GM18517 (cell line): ENCODE measurements around the gene PPP1R14D.

Experiments used
- ATAC-seq: cut with Tn5 transposase; IDR thresholded peaks from one replicate; pipeline ENCODE4 v1.9.1; 2021; ENCODE audit warnings: mild to moderate bottlenecking, moderate library complexity; ENCODE audit not compliant: unreplicated experiment

The PPP1R14D gene

DNA sequence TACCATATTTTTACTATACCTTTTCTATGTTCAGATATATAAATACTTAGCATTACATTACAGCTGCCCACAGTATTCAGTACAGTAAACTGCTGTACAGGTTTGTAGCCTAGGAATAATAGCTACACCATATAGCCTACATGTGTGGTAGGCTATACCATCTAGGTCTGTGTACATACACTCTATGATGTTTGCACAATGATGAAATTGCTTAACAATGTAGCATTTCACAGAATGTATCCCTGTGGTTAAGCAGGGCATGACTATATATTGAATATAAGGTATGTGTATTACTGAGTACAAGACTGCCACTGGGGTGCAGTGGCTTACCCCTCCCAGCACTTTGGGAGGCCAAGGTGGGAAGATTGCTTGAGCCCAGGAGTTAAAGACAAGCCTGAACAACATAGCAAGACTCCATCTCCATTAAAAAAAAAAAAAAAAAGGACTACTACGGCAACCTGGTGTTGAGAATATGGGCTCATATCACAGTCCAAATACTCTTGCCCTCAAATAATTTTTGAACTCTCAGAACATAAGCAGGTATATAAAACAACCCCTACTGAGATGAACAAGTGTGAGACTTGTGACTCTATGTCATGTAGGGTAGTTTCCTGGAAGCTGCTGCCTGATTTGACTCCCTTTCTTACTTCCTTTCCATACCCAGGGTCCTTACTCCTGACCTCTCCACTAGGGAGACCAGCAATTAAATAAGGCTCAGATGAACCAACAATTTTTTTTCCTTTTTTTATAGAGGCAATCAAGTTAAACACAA is 4.8 kb downstream of the PPP1R14D start:
- ATAC-seq: no peak

DNA sequence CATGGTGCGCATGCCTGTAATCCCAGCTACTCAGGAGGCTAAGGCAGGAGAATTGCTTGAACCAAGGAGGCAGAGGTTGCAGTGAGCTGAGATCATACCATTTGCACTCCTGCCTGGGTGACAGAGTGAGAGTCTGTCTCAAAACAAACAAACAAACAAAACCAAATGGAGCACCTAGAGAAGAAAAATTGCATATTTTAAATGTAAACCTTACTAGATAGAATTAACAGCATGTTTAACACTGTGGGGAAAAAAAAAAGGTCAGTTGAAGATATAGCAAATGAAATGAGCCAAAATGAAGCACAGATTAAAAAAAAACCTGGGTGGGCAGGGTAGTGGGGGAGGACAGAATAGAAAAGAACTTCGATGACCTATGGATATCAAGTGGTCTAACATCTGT is 7.3 kb downstream of the PPP1R14D start:
- no peak for ATAC-seq

DNA sequence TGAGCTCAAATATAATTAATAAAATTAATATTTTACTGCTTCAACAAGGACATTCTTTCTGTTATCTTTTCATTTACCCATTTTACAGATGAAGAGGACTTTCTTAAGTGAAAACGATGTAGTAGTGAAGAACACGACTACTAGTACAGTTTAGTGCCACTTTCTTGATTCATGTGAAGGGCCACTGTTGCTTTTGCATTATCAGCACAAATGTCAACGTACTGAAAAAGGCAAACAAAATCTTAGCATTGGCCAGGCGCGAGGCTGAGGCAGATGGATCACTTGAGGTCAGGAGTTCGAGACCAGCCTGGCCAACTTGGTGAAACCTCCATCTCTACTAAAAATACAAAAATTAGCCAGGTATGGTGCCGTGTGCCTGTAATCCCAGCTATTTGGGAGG is 9.5 kb downstream of the PPP1R14D start:
- ATAC-seq: no peak

DNA sequence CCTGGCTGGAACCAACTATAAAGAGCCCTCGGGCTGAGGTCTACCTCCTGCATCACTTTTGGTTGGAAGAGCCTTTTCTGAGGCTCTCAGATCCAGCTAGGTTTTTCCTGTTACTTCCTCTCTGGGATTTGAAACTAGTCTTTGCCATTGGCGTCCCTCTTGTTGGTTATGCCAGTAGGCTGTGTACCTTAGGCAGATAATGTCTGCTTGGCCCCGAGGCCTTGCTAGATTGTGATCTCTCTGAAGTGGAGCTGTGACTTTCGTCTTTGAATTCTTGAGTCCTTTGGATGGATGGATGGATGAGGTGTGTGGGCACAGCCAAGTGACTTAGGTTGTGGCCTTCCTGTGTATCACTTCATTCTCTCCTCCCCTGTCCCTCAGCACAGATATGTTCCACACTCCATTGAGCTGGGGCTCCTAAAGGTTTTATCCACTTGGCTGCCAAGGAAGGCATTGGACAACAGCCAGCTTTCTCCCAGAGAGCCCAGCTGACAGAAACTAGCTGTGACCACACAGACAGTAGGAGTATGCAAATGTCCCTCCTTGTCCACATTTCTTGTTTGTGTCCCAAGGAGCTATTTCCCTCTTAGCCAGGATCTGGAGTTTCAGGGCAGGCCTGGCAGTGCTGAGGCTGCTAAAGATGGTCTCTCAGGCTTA is 13.3 kb downstream of the PPP1R14D start:
- ATAC-seq: no peak

DNA sequence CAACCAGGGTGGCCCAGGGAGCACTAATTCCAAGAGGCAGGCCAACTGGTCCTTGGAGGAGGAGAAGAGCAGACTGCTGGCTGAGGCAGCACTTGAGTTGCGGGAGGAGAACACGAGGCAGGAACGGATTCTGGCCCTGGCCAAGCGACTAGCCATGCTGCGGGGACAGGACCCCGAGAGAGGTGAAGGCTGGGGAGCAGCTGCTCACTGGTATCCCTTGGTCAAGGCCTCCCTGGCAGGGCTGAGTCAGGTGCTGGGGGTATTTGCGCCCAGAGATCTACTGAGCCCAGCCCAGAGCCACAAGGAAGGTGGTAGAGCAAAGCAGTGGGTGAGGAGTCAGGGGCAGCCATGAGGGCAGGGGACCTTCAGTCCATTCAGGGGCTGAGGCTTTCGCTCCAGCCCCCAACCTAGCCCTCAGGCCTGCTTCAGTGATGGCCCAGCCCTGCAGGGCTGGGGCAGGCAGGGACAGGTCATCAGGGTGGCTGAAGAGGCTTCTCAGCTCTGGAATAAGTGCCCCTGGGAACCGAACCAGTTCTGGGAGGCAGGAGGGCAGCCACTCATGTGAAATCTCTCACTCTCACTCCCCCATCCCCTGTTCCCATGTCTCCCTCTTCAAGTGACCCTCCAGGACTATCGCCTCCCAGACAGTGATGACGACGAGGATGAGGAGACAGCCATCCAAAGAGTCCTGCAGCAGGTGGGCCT is 15.6 kb downstream of the PPP1R14D start:
- no peak for ATAC-seq

DNA sequence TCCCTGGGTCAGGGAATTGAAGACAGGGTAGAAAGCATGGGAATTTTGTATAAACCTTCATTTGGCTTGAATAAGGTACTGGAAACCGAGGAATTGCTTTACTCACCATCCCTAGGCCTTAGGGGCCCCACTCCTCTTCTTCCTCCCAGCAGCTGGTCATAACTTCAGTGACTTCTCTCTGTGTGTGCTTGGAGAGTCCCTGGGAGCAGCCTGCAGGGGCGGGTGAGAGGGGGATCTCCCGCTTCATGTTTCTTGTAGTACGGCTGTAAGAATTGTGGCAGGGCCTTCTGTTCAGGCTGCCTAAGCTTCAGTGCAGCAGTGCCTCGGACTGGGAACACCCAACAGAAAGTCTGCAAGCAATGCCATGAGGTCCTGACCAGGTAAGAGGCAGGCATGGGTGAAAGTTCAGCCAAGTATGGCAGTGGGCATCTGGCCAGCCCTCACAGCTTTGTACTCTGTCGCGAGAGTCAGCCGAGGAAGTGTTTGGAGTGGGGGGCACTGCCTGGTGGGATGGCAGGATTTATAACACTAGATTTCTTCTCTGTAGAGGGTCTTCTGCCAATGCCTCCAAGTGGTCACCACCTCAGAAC is 19.6 kb downstream of the PPP1R14D start:
- ATAC-seq: no peak

DNA sequence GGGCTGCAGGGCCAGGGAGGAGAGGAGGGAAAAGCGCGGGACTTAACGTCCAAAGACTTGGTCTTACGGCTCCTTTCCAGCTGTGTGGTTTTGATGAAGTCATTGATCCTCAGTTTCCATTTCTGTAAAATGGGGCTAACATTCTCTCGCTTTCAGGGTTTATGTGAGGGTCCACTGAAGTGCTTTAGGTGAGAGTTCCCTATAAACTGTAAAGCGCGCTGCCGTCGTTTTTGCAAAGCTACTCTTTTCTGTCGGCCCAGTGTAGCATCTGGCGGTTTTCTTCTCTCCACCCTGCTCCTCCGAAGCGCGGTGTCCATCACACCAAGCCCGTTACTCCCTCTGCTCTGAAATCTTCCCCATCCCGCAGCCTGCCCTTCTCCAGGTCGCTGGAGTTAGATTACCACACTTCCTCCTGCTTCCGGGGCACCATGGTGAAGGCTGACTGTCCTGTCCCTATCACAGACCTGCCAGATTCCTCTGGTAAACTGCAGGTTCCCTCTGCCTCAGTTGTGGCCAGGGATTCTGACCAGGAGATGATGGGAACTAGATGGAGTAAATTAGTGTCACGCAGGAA is 20.5 kb downstream of the PPP1R14D start:
- peak; percentile 2 for ATAC-seq

DNA sequence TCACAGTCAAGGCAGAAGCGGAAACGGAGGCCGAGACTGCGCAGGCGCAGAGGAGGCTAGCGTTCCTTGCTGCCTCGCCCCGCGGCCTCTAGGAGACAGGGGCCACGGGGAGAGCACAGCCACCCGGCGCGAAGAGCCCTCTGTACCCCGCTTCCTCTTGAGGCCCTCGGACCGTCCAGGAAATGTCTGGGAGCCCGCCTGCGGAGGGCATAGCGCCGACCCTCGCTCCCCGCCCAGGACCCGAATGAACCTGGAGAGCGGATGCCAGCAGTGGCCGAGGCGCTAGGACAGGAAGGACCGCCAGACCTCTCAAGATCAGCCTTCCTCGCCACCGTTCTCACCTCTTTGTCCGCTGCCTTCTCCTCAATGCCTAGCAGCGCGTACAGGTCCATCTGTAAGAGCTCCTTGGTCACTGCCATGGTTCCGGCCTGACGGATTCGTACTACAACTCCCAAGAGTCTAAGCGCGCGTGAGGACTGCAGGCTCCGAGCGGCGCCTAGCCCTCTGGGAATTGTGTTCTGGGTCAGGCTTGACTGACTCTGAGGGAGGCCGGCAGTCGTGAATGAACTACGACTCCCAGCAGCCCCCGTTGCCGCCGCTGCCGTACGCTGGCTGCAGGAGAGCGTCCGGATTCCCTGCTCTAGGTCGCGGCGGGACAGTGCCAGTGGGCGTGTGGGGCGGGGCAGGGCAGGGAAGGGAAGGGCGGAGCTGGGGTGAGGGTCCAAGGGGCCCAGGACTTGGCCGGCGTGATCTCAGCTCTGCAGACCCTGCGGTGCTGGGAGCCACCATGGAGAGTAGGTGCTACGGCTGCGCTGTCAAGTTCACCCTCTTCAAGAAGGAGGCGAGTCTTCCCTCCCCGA is 21.2 kb downstream of the PPP1R14D start, which contains the start of the genes DNAJC17 and ZFYVE19:
TSS of gene DNAJC17 (minus strand) at position 446 of the 860 bp plus-strand sequence. CDS start at position 419, 27 bp downstream.
TSS of gene ZFYVE19 (plus strand) at position 62 of the 860 bp plus-strand sequence. CDS start at position 563, 501 bp downstream.
- peak; percentile 94 for ATAC-seq

DNA sequence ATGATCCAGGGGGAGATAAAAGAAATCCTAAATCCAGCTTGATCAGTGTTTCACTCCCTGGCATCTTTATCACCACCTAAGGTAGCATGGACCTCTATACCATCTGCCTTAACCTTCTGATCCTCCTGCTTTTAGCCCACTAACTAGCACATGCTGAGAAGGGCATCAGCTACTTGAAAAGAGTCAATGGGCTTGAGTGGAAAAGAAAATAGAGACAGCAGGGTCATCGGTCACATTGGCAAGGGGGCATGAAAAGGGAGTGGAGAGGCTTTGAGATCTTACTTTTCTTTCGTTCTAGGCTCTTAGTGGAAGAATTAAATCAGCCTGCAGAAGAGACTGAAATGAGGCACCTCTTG is 21.9 kb downstream of the PPP1R14D start:
- no peak for ATAC-seq

DNA sequence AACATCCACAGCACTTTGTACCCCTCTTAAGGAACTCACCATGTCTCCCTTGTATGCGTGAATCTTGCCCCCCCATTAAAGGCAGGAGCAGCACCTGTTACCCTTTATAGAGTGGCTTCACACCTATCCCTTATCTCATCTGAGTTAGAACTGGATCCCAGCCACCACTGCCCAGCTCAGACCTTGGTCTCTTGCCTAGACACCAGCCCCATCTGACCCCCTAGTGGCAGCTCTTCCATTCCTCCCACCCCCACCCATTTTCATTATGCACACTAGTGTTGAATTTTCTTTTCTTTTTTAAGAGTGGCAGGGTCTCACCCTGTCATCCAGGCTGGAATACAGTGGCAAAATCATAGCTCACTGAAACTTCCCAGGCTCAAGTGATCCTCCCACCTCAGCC is 24.8 kb downstream of the PPP1R14D start:
- no peak for ATAC-seq

DNA sequence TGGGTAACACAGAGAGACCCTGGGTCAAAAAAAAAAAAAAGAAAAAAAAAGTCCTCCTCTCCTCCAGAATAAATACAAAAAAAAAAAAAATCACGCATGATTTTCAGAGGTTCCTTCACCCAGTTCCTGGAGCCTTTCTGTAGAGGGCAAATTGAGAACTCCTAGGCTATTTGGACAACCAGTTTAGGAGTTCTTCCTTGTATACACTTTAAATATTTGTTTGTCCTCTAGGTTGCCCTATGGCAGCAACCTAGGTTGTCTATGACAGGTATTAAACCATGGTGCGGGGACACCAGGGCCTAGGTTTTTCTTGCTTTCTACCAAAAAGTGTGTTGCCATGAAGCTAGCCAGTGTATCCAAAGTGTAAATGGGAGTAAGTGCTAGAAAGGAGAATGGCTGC is 25.4 kb downstream of the PPP1R14D start:
- no peak for ATAC-seq

DNA sequence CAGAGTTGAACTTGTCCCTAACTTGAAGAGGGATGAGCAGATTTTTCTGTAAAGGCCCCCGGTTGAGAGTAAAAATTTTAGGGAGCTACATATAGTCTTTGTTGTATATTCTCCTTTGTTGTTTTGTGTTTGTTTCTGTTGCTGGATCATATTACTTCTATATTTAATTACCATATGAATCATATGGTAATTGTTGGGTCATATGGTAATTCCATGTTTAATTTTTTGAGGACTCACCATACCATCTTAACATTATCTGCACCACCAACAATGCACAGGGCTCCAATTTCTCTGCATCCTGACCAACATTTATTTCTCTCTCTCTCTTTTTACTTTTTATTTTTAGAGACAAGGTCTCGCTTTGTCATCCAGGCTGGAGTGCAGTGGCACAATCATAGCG is 29.0 kb downstream of the PPP1R14D start:
- ATAC-seq: no peak

DNA sequence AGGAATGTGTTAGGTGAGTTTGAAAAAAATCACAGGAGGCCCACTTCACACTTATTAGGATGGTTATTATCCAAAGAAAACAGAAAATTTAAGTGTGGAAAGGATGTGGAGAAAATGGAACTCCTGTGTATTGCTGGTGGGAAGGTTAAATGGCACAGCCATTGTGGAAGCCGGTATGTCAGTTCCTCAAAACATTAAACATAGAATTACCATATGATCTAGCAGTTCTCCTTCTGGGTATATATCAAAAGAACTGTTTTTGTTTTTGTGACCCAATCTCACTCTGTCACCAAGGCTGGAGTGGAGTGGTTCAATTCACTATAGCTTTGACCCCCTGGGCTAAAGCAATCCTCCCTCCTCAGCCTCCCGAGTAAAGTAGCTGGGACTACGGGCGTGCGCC is 32.0 kb downstream of the PPP1R14D start:
- no peak for ATAC-seq

DNA sequence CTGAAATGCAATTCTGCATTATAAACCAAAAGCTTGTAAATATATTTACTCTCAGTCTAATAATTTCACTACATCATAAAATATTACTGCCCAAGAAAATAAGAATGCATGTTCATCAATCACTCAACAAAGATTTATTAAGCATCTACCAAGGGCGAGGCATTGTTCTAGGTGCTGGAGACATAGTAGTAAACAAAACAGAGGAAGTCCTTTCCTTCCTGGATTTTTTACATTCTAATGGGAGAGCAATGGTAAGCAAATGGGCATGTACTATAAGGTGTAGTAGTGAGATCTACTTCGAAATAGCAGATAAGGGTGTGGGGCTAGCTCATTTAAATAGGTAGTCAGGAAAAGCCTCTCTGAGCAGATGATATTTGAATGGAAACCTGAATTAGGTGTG is 32.5 kb downstream of the PPP1R14D start:
- no peak for ATAC-seq

DNA sequence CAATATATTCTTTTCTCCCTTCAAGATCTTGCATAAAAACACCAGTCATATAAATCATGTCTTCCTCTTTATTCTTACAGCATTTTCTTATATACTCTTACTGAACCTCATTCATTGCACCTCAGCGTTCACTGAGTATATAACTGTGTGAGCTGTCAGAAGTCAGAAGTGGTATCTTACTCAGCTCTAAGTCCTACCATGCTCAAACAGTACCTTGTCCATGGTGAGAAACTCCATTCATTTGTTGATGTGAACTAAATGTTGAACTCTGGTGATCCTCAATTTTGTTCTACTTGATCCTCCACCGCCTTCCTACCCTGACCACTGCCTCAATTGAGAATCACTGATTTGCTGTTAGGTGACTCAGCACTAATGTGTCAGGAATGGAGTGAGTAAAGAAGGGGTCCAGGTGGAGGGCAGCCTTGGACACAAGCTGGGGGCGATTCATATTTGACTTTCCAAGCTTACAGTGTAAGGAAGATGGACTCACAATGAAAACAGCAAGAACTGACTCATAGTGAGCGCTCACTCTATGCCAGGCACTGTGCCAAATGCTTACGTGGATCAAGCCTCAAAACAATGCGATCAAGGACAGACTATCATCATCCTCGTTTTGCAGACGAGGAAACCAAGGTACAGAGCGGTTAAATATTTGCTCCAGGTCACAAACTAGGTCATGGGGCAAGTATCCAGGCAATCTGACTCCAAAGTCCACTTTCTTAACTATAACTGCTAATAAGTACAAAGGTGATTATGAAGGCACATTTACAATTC is 35.1 kb downstream of the PPP1R14D start:
- no peak for ATAC-seq

DNA sequence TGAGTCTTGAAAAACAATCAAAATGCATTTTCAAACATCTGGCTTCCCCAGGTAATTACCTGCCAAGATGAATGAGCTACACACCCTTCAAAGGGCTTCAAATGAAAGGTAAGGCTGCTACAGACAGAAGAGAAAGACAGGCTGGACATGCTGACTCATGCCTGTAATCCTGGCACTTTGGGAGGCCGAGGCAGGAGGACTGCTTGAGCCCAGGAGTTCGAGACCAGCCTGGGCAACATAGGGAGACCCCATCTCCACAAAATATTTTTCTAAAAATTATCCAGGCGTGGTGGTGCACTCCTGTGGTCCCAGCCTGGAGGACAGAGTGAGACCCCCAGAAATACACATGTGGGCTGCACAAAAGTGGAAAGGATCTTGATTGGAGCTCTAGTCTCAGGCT is 36.1 kb downstream of the PPP1R14D start:
- ATAC-seq: no peak

DNA sequence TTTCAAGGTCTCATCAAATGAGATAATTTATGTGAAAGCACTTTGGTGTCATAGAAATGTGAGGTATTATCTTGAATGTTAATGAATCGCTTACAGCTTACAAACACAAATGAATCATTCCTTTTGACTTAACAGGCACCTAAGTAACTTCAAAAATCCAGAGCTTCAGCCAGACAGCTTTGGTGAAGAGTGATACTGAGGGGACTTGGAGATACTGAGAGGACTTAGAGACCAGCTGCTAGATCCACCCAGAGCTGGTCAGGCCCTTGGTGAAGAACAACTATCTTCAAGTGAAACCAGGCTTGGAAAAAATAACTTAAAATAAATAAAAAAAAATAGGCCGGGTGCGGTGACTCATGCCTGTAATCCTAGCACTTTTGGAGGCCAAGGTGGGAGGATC is 37.8 kb downstream of the PPP1R14D start:
- ATAC-seq: no peak

DNA sequence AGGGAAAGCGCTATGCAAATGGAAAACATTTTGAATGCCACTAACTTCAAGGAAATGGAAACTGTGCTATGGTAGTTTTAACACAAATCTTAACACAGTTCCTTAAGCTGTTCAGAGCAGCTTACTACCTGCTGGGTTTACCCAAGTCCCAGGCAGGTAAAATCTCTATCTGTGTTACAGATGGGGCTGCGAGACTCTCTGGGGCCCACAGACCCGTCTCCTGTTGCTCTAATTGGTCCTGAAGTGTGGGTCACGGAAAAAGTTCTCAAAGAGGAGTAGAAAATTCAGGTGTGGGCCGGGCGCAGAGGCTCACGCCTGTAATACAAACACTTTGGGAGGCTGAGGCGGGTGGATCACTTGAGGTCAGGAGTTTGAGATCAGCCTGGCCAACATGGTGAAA is 38.5 kb downstream of the PPP1R14D start:
- ATAC-seq: no peak

DNA sequence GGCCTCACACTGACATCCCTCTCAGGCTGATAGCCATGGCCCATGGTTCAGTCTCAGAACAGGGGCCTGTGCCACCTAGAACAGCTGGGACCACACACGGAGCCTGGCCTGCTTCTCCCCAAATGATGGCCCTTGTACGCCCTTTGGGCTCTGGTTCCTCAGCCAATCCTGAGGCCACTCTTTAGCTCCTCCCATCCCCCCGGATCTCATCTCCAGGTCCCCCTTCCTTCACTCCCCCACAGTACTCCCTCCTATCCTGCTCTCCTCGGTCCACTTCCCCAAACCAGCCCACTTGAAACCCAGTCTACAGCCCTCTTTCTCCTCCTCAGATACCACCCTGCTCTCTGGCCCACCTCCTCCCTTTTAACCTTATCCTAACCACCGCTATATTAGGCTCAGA is 39.4 kb downstream of the PPP1R14D start:
- no peak for ATAC-seq
